ENCODE measurements around the gene NCKAP5.

The NCKAP5 gene

GRCh38 chr2:133417415-133417814 is 150.8 kb downstream of the NCKAP5 start:
- no peak overlapping the region for H3K4me3 ChIP-seq (ENCODE audit: low read length)
- TF ChIP-seq CTCF (IDR thresholded peaks at IDR 0.05; ENCODE audit: insufficient read depth, low read depth, low read length, missing control alignments): no peak
- DNase-seq (ENCODE audit: low read depth): no peak

GRCh38 chr2:133416736-133417135 is 151.5 kb downstream of the NCKAP5 start:
- H3K4me3 ChIP-seq (ENCODE audit: low read length): no peak overlapping the region
- DNase-seq (ENCODE audit: low read depth): no peak
- TF ChIP-seq CTCF (IDR thresholded peaks at IDR 0.05; ENCODE audit: insufficient read depth, low read depth, low read length, missing control alignments): no peak

GRCh38 chr2:133416146-133416545 is 152.1 kb downstream of the NCKAP5 start:
- no peak for DNase-seq (ENCODE audit: low read depth)
- no peak for TF ChIP-seq CTCF (IDR thresholded peaks at IDR 0.05; ENCODE audit: insufficient read depth, low read depth, low read length, missing control alignments)

GRCh38 chr2:133415210-133415876 is 152.9 kb downstream of the NCKAP5 start:
- H3K4me3 ChIP-seq (ENCODE audit: low read length): no peak overlapping the region
- DNase-seq (ENCODE audit: low read depth): no peak
- TF ChIP-seq CTCF (IDR thresholded peaks at IDR 0.05; ENCODE audit: insufficient read depth, low read depth, low read length, missing control alignments): no peak

More at GRCh38 chr2:133416146-133416545, 152.1 kb downstream of the NCKAP5 start:
- no peak overlapping the region for H3K4me3 ChIP-seq (ENCODE audit: low read length)

- TF ChIP-seq CTCF (IDR thresholded peaks at IDR 0.05; ENCODE audit: insufficient read depth, low read depth, low read length, missing control alignments): no peak
- DNase-seq (ENCODE audit: low read depth): no peak
- H3K4me3 ChIP-seq (ENCODE audit: low read length): no peak overlapping the region
Measured at GRCh38 chr2:133414486-133415209, 153.6 kb downstream of the NCKAP5 start.

GRCh38 chr2:133413863-133414262 is 154.4 kb downstream of the NCKAP5 start:
- no peak for DNase-seq (ENCODE audit: low read depth)
- TF ChIP-seq CTCF (IDR thresholded peaks at IDR 0.05; ENCODE audit: insufficient read depth, low read depth, low read length, missing control alignments): no peak
- no peak overlapping the region for H3K4me3 ChIP-seq (ENCODE audit: low read length)
